Stomach (tissue), 4 donors: ENCODE data around the gene ATRNL1.

ENCODE experiments used
- CTCF ChIP-seq, 7 experiments: fragments of 450-650 bp in 4 of 7; fragments of 200-600 bp in 3 of 7; sonication (generic) in 3 of 7; IDR thresholded peaks; one replicate each; pipeline ENCODE4 v1.5.1; 2016 to 2019; ENCODE audit warnings: antibody characterized with exemption in 7 of 7, control low read depth in 2 of 7, mild to moderate bottlenecking in 1 of 7
- POLR2A ChIP-seq, 4 donors: fragments of 450-650 bp; IDR thresholded peaks; one replicate each; pipeline ENCODE4 v1.6.1; 2016; ENCODE audit warnings: antibody characterized with exemption in 4 of 4, control low read depth in 2 of 4, mild to moderate bottlenecking in 1 of 4, moderate library complexity in 1 of 4
- POLR2AphosphoS5 ChIP-seq, 3 donors: sonication (generic); formaldehyde crosslinking; IDR thresholded peaks; one replicate each; pipeline ENCODE4 v1.6.1; 2016; ENCODE audit warnings: antibody characterized with exemption in 3 of 3

DNA sequence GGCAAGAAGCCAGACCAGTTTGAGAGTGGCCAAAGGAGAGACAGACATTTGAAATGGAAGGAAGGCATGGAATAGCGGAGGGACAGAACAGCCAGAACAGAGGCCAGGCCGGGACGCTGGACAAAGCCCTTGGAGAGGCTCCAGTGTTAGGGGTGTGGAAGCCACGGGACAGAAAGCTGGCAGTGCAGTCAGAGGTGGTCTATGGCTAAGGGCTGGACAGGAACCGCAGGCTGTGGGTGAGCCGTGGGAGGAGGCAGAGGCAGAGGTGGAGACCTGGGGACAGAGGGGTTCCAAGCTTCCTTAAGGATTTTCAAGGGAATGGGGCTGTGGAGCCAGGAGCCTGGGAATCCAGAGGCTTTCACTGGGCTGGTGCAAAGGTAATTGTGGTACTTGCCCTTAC, 878.8 kb downstream of the ATRNL1 start:
- TF ChIP-seq CTCF (IDR thresholded peaks at IDR 0.05) (no peak), POLR2A (IDR thresholded peaks at IDR 0.05) (no peak), POLR2AphosphoS5 (IDR thresholded peaks at IDR 0.05) (no peak)
